ENCODE data around the gene TIFAB. TPM values are rescaled to one million over a fixed set of nuclear protein-coding genes. Genes with fewer than 3 reads are reported as not detected.

TIFAB gene
- total RNA-seq, 1 donor, result not detected

DNA sequence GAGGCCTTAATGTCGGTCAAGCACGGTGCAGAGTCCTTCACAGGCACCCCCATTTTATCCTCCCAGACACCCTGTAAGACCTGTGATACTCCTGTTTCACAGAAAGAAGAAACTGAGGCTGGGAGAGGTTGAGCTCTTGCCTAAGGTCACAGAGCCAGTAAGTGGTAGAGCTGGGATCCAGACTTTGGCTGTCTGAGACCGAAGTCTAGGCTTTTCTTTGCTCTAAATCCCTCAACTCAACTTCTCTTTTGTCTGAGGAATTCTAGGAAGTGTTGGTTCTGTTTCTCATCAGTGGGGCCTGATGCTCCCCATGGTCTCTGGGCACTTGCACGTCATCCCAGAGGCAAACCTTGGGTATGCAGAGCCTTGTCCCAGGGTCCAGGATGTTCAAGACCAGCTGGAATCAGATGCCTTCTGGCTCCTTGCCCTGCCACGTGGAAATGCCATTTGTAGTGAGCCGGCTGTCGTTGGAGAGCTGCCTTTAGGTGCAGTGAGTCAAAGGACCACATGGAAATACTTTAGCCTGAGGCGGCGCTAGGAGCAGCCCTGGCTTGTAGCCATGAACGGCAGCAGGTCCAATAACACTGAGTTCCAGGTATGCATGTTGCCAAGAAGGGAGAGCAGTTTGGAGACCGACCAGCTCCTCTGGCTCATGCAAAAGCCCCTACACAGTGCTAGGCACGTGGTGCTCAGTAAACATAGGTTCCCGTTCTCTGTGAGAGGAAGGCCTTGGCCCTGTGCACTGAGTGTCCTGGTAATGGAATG, 14.2 kb downstream of the TIFAB start:
- Histone ChIP-seq H3K4me2 (ENCODE audit: insufficient read depth, low read length) (peak overlapping the region; percentile 1), H3K27ac (ENCODE audit: low read depth, low read length) (peak overlapping the region; percentile 39), H3K79me2 (ENCODE audit: insufficient read depth, low read length) (no peaks in the 10 kb centered on the region), H3K36me3 (ENCODE audit: insufficient read depth, low read length) (no peaks in the 10 kb centered on the region), H3K4me3 (ENCODE audit: insufficient read depth, low read length) (no peak overlapping the region), H3K27me3 (ENCODE audit: insufficient read depth, low read length) (no peaks in the 10 kb centered on the region), H3K9me3 (ENCODE audit: low read depth, low read length) (no peaks in the 10 kb centered on the region), H2AFZ (ENCODE audit: low read length) (peak overlapping the region; percentile 4), H3K4me1 (ENCODE audit: insufficient read depth, low read length) (peaks cover 37% of the 10 kb centered on the region), H4K20me1 (ENCODE audit: insufficient read depth, low read length) (no peaks in the 10 kb centered on the region)
- TF ChIP-seq, protein P1, sequence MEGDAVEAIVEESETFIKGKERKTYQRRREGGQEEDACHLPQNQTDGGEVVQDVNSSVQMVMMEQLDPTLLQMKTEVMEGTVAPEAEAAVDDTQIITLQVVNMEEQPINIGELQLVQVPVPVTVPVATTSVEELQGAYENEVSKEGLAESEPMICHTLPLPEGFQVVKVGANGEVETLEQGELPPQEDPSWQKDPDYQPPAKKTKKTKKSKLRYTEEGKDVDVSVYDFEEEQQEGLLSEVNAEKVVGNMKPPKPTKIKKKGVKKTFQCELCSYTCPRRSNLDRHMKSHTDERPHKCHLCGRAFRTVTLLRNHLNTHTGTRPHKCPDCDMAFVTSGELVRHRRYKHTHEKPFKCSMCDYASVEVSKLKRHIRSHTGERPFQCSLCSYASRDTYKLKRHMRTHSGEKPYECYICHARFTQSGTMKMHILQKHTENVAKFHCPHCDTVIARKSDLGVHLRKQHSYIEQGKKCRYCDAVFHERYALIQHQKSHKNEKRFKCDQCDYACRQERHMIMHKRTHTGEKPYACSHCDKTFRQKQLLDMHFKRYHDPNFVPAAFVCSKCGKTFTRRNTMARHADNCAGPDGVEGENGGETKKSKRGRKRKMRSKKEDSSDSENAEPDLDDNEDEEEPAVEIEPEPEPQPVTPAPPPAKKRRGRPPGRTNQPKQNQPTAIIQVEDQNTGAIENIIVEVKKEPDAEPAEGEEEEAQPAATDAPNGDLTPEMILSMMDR (IDR thresholded peaks at IDR 0.05; ENCODE audit: extremely low read depth, low read depth, low read length), result peak; percentile 19
- DNase-seq (ENCODE audit: insufficient read length, low spot score, missing footprints), result peak; percentile 92

DNA sequence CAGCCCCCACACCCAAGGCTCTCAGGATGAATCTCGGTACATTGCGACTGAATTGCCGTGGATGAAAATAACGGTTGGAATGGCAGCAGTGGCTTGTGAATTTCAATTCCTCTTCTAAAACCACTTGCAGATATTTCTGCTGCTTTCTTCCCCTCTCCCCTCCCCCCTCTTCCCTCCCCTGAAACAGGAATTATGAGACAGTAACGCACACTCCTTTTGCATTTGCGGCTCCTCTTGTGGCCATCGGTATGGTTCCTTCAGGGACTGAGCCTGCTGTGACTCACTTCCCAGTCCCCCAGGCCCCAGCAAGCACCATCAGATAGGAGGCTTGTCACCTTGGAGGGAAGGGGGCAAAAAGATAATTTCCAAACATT, 14.7 kb downstream of the TIFAB start:
- no peak overlapping the region for H2AFZ ChIP-seq (ENCODE audit: low read length)
- TF ChIP-seq, protein P1 (IDR thresholded peaks at IDR 0.05; ENCODE audit: extremely low read depth, low read depth, low read length), result no peak
- no peaks in the 10 kb centered on the region for H3K79me2 ChIP-seq (ENCODE audit: insufficient read depth, low read length)
- H3K4me2 ChIP-seq (ENCODE audit: insufficient read depth, low read length), result peak overlapping the region; percentile 1
- H3K27me3 ChIP-seq (ENCODE audit: insufficient read depth, low read length), result no peaks in the 10 kb centered on the region
- no peak overlapping the region for H3K4me3 ChIP-seq (ENCODE audit: insufficient read depth, low read length)
- H3K9me3 ChIP-seq (ENCODE audit: low read depth, low read length), result no peaks in the 10 kb centered on the region
- peak; percentile 67 for DNase-seq (ENCODE audit: insufficient read length, low spot score, missing footprints)
- no peaks in the 10 kb centered on the region for H4K20me1 ChIP-seq (ENCODE audit: insufficient read depth, low read length)
- H3K36me3 ChIP-seq (ENCODE audit: insufficient read depth, low read length), result no peaks in the 10 kb centered on the region
- H3K4me1 ChIP-seq (ENCODE audit: insufficient read depth, low read length), result peaks cover 37% of the 10 kb centered on the region
- H3K27ac ChIP-seq (ENCODE audit: low read depth, low read length), result peak overlapping the region; percentile 39

DNA sequence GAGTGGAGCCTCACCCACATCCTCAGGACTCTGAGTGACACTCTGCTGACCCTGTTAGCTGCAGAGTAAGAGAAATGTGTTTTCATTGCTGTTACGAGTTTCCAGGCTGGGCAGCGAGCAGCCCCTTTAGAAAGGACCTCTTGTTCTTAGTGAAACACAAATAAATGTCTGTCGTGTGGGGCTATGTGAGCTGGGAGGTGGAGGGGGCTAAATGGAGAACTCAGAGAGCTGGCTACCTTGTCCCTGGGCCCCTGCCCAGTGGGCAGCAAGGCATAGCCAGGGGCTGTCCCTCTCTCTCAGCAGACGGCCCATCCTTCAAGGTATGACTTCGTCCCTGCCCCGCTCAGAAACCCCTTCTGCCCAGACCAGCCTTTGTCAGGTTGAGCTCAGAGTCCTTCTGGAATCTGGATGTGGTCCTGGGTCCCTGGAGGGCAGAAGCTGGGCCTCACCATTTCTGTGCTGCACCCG, 15.2 kb downstream of the TIFAB start:
- TF ChIP-seq, protein P1 (IDR thresholded peaks at IDR 0.05; ENCODE audit: extremely low read depth, low read depth, low read length), result no peak
- H3K4me2 ChIP-seq (ENCODE audit: insufficient read depth, low read length), result no peak overlapping the region

DNA sequence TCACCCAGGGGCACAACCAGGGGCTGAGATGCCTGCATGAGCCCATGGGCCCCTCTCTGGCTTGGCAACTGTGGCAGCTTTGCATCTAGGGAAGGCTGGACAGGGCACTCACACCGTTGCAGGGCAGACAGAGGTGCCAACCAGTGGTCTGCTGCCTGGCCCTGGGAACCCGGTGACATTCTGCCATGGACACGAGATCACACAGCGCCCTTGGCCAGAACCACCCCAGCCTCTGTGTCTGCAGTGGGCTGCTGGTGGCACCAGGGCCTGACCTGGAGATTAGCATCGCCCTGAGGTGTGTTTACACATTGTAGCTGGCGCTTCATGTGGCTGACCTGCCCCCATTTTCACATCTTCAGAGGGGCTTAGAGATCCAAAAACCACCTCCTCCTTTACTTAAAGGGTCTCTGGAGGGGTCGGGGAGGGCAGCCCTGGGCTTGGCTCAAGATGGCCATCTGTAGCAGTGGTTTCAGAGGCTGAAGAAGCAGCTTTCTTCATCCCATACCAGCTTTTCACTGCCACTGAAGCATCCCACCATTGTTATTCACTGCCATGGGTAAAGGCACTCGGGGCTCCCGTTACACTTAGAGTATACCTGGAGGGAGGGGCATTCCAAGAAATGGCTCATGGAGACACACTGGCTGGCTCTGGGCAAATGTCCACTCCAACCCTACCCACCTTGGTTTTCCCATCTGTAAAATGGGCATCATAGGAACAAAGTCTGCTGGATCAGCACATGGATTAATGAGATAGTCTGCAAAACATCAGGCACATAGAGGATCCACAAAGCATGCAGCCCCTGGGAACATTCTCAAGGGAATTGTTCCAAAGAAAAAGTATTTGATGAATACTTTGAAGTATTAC, 16.5 kb downstream of the TIFAB start:
- TF ChIP-seq, protein P1 (IDR thresholded peaks at IDR 0.05; ENCODE audit: extremely low read depth, low read depth, low read length), result no peak
- Histone ChIP-seq H3K79me2 (ENCODE audit: insufficient read depth, low read length) (no peaks in the 10 kb centered on the region), H3K9me3 (ENCODE audit: low read depth, low read length) (no peaks in the 10 kb centered on the region), H3K27ac (ENCODE audit: low read depth, low read length) (no peak overlapping the region), H3K4me3 (ENCODE audit: insufficient read depth, low read length) (no peak overlapping the region), H2AFZ (ENCODE audit: low read length) (no peak overlapping the region), H3K27me3 (ENCODE audit: insufficient read depth, low read length) (no peaks in the 10 kb centered on the region), H3K4me2 (ENCODE audit: insufficient read depth, low read length) (no peak overlapping the region), H4K20me1 (ENCODE audit: insufficient read depth, low read length) (no peaks in the 10 kb centered on the region), H3K4me1 (ENCODE audit: insufficient read depth, low read length) (peaks cover 37% of the 10 kb centered on the region), H3K36me3 (ENCODE audit: insufficient read depth, low read length) (no peaks in the 10 kb centered on the region)
- DNase-seq (ENCODE audit: insufficient read length, low spot score, missing footprints), result peak; percentile 34

More for the DNA sequence above, 15.2 kb downstream of the TIFAB start:
- Histone ChIP-seq H3K4me1 (ENCODE audit: insufficient read depth, low read length) (peaks cover 37% of the 10 kb centered on the region), H3K9me3 (ENCODE audit: low read depth, low read length) (no peaks in the 10 kb centered on the region), H4K20me1 (ENCODE audit: insufficient read depth, low read length) (no peaks in the 10 kb centered on the region), H3K27ac (ENCODE audit: low read depth, low read length) (no peak overlapping the region), H3K27me3 (ENCODE audit: insufficient read depth, low read length) (no peaks in the 10 kb centered on the region), H2AFZ (ENCODE audit: low read length) (no peak overlapping the region), H3K4me3 (ENCODE audit: insufficient read depth, low read length) (no peak overlapping the region), H3K79me2 (ENCODE audit: insufficient read depth, low read length) (no peaks in the 10 kb centered on the region), H3K36me3 (ENCODE audit: insufficient read depth, low read length) (no peaks in the 10 kb centered on the region)
- peak; percentile 30 for DNase-seq (ENCODE audit: insufficient read length, low spot score, missing footprints)
